ENCODE measurements around the gene PTPN4.

GRCh38 chr2:119888680-119889079 is 129.0 kb downstream of the PTPN4 start:
- TF ChIP-seq CTCF (IDR thresholded peaks at IDR 0.05) = no peak
- TF ChIP-seq POLR2A (IDR thresholded peaks at IDR 0.05) = no peak
- no peak for TF ChIP-seq EP300 (IDR thresholded peaks at IDR 0.05)
